Skin of body (tissue), 2 donors: Measurements from ENCODE around the gene GABBR2. TPM values are rescaled to one million over a fixed set of nuclear protein-coding genes. Genes with fewer than 3 reads are reported as not detected.

Source experiments
- DNase-seq: peaks from one replicate; lab custom pipeline; 2025; lab: John Stamatoyannopoulos, UW
- total RNA-seq: library from RNA; depleted of rRNA; stranded (reverse); fragments of >200 nt; gene quantifications from one replicate; pipeline ENCODE4 v1.2.3, GENCODE V29; 2014

GABBR2 gene
- total RNA-seq, 1 donor from 2014 or later, result 0.39 TPM

DNA sequence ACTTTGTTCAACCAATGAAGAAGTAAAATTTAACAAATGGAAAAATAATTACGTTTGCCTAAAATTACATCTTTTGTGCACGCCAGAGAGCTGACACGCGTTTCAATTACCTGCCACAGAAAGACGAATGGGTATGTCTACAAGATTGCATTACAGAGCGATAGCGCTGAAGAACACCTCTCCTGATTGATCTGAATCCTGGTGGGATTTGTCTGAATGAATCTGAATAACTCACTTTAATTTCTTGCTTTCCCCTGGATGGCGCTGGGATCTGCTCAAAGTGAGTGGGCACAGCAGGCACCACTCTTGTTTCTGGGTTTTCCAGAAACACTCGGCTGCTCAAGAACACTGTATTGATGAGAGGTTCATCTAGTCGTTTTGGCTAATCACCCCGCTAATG lies 304.5 kb downstream of the GABBR2 start:
- no peak for DNase-seq

DNA sequence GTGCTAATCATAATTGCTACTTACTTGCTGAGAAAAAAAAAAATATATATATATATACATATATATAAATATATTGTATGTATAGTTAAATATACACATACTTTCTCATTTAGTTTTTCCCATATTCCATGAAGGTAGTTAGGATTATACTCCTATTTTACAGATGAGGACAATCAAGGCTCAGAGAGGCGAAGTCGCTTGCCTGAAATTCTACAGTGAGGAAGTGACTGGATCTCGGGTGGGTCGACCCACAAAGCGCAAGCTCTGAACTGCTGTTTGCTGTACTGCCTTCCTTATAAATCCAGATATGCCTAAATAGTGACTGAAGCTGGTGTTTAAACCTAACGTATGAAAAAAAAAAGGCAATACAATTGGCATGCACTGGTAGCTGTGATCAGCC lies 305.0 kb downstream of the GABBR2 start:
- no peak for DNase-seq

DNA sequence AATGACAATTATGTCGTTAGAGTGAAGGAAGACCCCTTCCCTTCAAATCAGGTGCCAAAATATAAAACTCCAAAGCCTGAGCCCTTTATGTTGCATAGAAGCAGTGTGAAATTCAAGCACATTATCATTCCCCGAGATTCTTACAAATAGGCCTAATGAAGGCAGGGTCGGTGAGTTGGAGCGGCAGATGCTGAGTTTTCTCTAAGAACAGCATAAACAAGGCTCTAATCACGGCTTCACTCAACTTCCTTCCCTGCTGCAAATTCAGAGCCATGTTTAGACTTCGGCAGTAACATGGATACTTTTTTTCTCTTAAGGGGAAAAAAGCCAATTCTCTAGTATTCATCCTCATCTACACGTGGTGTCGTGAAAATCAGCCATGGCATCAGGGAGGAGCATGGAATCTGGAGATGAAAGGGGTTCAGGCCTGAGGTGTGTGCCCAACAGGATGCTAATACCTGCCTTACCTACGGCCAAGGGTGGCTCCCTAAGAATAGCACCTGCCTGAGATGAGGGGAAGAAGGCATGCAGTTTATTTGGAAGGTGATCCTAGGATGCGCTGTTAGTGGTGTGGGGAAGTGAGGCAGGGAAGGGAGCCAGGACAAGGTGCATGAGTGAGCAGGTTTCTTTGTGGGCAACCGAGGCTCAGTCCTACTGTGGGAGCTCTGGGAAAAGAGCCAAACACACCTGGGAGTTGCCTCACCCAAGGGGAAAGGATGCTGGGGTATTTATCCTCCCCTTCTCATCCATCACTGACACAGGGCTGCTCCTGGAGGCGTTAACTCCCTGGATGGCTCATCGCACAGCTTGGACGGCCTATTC lies 306.5 kb downstream of the GABBR2 start:
- no peak for DNase-seq

DNA sequence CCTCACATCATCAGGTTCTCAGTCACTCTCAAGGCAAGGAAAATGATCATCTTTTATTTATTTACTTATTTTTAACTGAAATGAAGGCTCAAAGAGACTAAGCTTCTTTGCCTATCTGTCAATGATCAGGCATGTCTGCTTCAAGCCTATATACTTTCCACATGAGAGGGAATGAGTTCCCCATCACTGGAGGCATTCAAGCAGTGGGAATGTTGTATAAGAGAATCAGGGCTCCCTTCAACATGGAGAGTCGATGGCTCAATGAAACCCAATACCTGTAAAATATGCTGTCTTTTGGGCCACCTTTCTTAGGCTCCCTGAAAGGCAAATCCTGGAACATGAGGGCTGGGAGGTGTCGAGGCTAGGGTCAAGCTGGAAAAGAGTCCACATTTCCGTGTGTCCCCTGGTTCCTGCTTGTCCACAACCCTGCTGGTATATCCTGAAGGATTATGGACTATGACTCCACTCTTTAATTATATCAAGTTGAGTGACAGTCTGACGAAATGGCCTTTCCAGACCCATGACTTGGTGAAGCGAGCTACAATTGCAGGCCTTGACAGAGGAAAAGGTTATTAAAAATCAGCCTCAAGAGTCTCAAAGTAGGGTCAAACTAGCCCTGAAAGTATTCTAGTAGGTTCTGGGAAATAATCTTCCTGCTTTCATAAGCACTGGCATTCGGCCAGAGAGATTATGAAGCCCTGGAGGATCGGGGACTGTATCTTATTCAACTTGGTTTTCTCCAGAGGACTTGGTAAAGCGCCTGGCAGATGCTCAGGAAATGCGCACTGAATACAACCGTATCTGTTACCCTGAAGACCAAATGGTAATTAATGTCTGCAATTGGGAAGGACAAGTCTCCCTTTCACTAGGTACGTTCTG lies 307.4 kb downstream of the GABBR2 start:
- no peak for DNase-seq

DNA sequence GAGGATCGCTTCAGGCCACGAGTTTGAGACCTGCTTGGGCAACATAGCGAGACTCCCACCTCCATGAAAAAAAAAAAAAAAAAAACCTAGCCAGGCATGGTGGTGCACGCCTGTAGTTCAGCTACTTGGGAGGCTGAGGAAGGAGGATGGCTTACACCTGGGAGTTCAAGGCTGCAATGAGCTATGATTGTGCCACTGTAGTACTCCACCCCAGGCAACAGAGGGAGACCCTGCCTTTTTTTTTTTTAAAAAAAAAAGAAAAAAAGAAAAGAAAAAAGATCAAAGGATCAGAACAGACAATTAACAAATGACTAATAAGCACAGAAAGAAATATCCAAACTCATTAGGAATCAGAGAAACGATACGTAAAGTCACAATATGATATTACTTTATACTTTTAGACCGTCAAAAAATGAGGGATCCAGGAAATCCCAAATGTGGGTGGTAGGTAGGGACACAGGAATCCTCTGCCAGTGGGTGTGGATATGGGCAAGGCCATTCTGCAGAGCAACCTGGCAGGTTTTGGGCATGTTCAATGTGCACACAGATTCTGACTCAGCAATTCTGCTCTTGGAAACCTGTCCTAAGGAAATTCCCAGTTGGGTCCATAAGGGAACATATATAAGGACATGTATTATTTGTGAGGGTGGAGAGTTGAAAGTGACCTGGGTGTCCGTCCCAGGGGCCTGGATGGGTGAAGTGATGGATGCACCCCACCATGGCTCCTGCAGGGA lies 308.6 kb downstream of the GABBR2 start:
- no peak for DNase-seq

DNA sequence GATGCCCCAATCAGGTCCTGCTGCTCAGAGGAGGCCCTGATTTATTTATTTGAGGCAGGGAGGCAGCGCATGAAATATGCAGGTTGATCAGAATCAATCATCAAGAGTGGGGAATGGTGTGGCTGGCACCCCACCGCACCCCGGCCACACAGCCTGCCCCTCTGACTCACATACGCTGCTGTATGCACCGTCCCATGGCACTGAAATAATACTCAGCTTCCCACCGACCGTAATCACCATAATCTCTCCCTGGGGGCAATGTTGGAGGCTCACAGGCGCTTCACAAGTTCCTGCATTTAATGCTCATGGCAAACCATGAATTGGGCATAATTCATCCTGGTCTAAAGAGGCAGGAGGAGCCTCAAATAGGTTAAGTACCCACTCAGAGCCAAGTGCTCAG lies 312.1 kb downstream of the GABBR2 start:
- no peak for DNase-seq

DNA sequence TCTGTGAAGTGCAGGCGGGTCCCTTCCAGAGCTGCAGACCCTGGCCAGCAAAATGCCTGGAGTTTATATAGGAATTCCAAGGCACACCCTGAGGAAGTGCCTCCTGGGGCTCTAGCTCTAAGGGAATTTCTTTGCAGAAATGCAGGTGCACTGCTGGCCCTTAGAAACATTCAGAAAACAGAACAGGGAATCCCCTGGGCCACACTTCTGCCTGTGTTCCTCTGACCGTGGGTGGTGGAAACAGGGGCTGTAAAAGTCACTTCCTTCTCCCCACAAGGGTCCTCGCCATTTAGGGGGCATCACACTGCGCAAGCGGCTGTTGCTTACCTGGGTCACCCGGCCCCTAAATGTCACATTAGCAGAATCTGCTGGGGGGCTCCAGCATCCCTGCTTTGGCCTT lies 312.5 kb downstream of the GABBR2 start:
- no peak for DNase-seq

DNA sequence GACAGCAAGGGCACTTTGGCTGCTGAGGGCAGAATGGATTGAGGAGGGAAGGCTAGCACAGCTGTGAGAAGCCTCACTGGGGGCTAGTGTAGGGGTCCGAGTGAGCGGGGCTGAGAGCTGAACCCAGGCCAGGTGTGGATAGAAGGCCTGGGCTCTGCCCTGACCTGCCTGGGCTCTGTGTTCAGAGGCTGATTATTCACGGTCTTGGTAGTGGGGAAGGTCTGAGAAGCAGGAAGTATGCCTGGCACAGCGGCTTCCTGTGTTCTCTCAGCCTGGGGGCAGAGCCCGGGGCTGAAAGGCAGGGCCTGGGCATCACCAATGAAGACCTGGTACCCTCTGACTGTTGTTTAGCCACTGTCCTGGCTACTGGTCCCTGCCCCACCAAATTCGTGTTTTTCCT lies 316.9 kb downstream of the GABBR2 start:
- DNase-seq, result no peak

DNA sequence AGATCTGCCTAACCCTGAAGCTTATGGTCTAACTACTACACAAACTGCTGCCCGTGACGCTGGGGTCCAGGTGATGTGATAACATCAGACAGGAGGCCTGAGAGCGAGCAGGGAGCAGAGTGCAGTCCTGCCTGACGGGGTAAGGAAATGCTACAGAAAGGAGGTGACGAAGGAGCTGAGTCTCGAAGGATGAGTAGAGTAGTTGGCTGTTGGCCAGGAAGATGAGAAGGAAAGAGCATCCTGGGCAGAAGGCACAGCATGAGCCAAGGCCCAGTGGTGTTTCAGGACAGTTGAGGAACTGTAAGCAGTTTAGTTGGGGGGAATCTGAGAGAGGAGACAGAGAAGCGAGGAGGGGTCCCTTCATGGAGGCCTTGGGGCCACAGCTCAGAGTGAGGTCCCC lies 317.3 kb downstream of the GABBR2 start:
- DNase-seq, result no peak

DNA sequence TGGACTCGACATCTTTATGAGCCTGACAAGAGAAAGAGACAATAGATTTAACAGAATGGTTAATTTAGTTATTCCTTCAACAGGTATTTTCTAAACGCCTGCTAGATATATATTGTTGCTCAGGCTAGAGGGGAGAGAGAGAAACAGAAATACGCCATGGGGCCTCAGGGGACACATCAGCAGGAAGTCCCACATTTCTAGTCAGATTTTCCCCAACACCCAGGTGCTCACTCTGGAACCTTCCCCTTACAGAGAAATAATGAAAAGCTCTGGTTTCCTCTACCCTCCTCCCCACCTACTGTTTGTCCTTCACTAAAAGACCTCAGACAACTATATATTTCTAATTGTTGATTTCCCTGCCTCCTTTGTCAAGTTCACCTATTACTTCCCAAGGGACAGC lies 323.0 kb downstream of the GABBR2 start:
- no peak for DNase-seq

DNA sequence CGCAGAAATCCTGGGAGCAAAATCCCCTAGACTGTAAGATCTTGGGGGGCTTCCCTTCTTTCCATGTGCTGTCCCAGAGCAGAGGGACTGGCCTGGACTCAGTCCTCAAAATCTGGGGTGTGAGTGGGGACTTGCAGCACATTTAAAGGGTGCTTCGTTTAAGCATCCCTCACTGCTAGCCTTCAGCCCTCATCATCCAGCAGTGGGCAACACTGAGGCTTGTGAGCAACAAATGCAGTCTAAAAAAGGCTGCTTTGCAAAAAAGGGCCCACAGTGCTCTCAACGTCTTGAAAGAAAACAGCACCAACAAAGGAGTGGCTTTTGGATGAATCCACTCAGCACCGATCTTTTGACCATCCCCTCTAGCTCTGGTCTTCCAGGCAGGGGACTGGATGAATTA lies 325.0 kb downstream of the GABBR2 start:
- DNase-seq, result no peak

DNA sequence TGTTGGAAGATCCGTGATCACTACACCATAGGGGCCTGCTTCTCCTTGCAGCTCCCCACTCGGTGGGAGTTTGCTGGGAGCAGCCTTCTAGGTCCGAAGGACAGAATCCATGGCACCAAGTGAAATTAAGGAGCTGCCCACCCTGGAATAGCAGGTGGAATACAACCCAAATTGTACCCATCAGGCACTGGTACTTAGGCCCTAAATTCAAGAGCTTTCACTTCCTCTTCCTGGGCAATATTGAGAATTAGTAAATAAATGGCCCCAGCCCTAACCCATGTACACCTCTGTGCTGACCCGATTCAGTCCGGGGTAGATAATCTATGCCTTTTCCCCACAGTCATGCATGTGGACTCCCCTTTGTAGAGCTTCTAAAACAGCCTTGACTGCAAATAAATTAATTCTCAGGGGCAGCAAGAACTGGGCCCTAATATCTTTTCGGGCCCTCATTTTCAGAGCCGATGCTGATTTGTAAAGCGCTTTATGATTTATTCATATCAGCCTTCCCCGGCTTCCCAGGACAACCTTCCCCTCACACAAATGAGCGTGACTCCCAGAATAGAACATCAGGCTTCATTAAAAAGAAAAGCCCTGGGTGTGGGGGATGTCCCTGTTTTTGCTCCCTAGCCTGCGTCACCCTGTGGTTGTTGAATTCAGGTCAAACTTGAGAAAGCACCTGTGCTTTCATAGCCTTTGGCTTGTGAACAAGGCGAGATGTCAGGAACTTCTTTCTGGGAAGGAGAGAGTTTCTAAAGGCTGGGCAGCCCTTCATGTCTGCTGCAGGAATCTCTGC lies 327.2 kb downstream of the GABBR2 start:
- no peak for DNase-seq

DNA sequence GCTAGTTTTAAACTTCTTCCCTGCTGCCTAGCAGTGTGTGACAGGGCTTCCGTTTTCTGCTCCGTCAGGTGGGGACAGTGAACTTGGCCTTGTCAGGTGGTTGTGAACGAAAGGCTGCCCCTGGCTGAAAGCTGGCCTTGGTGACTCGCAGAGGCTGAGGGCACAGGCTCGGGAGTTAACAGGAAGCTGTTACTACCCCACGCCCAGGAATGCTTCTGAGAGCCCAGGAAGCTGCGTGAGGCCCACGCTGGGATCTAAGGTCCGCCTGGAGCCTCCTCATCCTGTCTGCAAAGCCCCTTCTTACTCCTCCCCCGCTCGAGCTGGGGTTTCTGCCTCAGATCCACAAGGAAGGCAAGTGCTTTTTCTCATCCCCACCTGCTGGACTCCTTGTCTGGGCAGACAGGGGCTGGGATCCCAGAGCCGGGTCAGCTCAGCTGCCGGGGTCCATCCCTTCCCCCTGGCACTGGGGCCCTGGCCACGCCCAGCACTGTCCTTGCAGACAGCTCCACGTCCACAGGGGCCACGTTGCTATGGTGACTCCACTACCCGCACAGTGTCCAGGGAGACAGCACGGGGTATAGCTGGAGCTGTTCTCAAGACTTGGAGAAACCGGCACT lies 328.6 kb downstream of the GABBR2 start:
- no peak for DNase-seq

DNA sequence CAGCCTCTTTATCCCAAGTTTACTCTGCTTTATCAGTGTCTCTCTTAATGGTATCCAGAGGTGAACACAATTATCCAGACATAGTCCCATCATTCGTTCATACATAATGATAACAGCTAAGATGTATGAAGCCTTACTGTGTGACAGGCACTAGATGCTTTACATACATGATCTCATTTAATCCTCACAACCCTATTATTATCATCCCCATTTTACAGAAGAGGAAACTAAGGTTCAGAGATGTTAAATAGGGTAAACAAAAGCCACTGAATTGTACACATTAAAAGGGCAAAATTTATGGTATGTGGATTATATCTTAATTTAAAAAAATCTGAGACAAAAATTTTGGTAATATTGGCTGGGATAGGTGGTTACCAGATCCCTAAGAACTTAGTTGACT lies 329.2 kb downstream of the GABBR2 start:
- DNase-seq, result no peak

DNA sequence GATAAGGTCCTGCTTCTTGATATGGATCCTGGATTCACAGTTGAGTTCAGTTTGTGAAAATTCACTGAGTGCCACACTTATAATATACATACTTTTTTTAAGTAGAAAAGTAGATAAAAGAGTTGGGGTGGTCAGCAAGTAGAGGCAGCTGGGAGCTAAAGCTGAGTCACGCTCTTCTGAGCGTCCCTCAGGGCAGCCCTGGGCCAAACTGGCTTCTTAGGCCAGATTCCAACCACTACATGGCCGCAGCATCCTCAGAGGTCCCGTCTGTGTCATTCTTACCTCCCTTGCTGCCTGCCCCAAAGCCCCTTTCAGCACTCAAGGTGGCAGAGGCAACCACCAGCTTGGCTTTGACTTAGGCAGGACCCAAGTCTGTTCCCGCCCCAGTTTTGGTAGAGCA lies 329.9 kb downstream of the GABBR2 start:
- DNase-seq, result no peak

DNA sequence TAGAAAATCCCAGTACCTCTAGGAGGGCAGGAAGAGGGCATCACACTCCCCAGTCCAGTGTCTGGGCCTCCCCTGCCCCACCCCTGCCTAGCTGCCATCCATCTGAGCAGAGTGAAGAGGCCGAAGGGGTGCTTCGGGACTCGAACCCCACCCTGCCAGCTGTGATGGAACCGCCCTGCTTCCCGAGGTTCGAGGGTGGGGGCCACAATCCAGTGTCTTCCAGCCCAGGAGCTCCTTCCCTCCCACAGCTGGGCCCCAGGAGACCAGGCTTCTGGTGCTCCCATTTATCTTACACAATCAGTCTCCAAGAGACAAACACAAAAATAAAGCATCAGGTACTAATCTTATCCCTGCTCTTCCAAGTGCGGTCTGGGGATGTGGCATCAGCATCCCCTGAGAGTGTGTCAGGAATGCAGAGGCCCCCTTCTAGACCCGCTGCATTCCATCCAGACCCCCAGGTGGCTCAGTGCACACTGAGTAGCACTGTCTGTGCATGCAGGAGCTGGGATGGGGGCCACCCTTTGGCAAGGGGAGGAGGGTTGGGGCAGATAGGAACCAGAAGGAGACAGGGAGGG lies 330.4 kb downstream of the GABBR2 start:
- DNase-seq, result no peak

DNA sequence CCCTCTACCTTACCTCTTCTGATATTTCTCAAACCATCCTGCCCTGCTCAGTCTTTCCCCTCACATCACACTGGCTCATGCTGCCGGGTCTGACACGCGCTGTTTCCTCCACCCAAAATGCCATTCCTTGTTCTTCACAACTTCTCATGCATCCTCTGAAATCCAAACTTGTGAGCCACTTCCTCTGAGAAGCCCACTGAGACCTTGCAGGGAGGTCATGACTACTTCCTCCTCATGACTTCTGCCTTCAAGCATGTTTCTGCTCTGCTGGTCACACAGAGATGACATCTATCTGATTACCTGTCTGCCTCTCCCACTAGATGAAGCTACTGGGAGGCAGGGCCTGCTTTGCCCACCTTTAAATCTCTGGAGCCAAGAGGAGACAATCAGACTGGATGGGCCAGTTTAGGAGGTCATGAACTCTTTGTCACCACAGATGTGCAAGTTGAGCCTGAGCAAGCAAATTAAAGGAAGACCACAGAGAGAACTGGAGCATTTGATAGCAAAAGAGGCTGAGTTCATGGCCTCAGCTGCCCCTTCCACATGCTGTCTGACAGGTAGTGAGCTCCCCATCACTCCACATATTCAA lies 333.5 kb downstream of the GABBR2 start:
- DNase-seq, result no peak

DNA sequence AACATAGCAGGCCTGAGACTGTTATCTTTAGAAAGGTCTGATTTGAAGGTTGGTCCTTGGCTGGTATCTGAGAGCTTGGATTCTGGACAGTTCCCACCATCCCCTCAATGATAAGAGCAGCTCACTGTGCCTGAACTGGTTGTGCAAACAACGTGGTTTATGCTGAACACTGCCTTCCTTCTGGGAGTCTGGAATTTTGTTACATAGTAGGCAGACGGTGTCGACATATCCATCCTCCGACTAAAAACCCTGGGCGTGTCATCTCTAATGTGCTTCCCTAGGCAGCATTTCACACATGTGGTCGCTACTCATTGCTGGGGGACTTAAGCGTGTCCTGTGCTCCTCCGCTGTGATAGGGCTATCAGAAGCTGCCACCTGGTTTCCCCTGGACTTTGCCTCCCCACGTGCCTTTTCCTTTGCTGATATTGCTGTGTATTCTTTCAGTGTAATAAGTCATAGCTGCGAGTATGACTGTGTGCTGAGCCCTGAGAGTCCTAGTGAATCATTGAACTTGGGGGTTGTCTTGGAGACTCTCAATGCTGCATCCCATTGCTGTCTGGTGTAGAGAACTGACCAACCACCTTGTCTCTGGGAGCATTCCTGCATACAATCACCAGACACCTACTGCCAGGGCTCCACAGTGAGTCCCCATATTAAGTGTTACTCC lies 334.2 kb downstream of the GABBR2 start:
- no peak for DNase-seq

DNA sequence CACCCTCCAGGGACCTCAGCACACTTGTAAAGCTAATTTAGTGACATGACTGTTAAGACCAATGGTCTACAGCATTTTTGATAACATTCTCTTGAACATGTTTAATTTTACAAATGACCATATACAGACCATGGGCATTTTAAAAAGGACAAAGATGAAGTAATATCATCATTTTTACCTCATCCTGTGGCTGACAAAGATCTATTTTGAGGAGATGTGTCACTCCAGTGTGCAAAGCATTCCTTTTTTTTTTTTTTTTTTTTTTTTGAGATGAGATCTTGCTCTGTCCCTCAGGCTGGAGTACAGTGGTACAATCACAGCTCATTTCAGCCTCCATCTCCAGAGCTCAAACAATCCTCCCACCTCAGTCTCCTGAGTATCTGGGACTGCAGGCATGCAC lies 335.1 kb downstream of the GABBR2 start:
- no peak for DNase-seq
